GM12873 (cell line): Measurements from ENCODE around the gene THSD4.

Experiments used
- CTCF ChIP-seq: IDR thresholded peaks from 2 replicates; pipeline ENCODE4 v1.5.1; 2012; ENCODE audit warnings: low read depth, mild to moderate bottlenecking, moderate library complexity, low read length, control low read depth; ENCODE audit not compliant: insufficient read depth; ENCODE audit errors: missing control alignments

Gene THSD4

GRCh38 chr15:71565006-71565405 lies 449.7 kb downstream of the THSD4 start:
- no peak for TF ChIP-seq CTCF

GRCh38 chr15:71565631-71566160 lies 450.4 kb downstream of the THSD4 start:
- TF ChIP-seq CTCF, result no peak

GRCh38 chr15:71566226-71566625 lies 451.0 kb downstream of the THSD4 start:
- TF ChIP-seq CTCF, result no peak

- no peak for TF ChIP-seq CTCF
Observed at GRCh38 chr15:71567173-71567572, 451.9 kb downstream of the THSD4 start.

DNA sequence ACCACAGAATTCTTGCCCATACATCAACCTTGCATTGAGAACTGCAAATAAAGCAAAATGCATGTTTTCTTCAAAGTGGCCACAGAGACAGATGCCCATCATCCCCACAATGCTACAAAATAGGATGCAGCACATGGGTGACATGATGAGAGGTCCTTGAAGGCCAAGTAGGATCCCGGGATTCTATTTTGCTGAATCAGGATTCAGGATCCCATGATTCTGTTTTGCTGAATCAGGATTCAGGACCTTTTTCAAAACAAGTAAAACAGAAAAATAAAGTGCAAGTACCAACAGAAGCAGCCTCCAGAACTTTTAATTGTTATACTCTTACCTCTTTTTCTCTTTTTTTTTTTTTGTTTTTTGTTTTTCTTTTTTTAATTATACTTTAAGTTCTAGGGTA lies 453.0 kb downstream of the THSD4 start:
- no peak for TF ChIP-seq CTCF

DNA sequence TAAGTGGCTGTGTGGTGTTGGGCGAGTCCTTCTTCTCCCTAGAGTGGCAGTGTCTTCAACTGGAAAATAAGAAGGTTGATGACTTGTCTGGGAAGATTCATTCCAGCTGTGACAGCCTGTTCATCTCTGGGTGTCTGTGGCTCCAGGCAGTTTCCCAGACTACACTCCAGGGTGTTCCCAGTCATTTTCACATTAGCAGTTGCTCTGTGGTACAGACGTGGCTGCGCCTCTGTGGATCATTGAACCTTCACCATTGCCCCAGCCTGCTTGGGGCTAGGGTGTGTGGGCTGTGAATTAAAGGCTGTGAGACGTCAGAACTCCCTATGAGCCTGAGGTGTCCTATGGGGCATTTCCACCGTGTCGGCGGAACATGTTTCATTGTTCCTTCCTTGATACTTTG lies 455.5 kb downstream of the THSD4 start:
- no peak for TF ChIP-seq CTCF

- no peak for TF ChIP-seq CTCF
Observed at GRCh38 chr15:71571641-71572040, 456.4 kb downstream of the THSD4 start.
